Activated CD4-positive, alpha-beta T cell treated with anti-CD3 and anti-CD28 coated beads for 36 hours (primary cell): ENCODE results near the gene RBFOX2. TPM values are rescaled to one million over a fixed set of nuclear protein-coding genes. Genes with fewer than 3 reads are reported as not detected.
A peak's percentile ranks its signal among the peaks of the same experiment; 100 is the strongest.

ENCODE experiments used
- ATAC-seq: fragments of 200-7000 bp; cut with Tn5 transposase; one replicate; pipeline ENCODE4 v1.10.0; 2021; ENCODE audit warnings: mild to moderate bottlenecking, moderate library complexity
- CTCF ChIA-PET: fragments of 350-600 bp; sonication (Branson Sonifier 250); formaldehyde crosslinking; loops from one replicate; lab custom pipeline; 2021; ENCODE audit warnings: antibody characterized with exemption; lab: Charles Lee
- POLR2A ChIA-PET: fragments of 350-600 bp; sonication (Branson Sonifier 250); formaldehyde crosslinking; loops from one replicate; lab custom pipeline; 2021; ENCODE audit warnings: antibody characterized with exemption, inconsistent platforms; lab: Charles Lee
- DNase-seq: peaks from one replicate; pipeline ENCODE4 v3.0.0-alpha.2; 2020
- H3K27ac Mint-ChIP-seq: one replicate; pipeline ENCODE4 v1.8.0; 2021; ENCODE audit warnings: mixed read lengths
- H3K27me3 Mint-ChIP-seq: one replicate; pipeline ENCODE4 v1.8.0; 2021; ENCODE audit warnings: mixed read lengths
- H3K36me3 Mint-ChIP-seq: one replicate; pipeline ENCODE4 v1.8.0; 2021; ENCODE audit warnings: low read depth, mixed read lengths
- H3K4me1 Mint-ChIP-seq: one replicate; pipeline ENCODE4 v1.8.0; 2021; ENCODE audit warnings: mixed read lengths
- H3K4me3 Mint-ChIP-seq: one replicate; pipeline ENCODE4 v1.8.0; 2021; ENCODE audit warnings: mild to moderate bottlenecking, moderate library complexity, mixed read lengths
- H3K9me3 Mint-ChIP-seq: one replicate; pipeline ENCODE4 v1.8.0; 2021; ENCODE audit warnings: low read depth, mixed read lengths
- intact Hi-C, 2 experiments: fragments of 100-400 bp; cut with DNase I in 1 of 2; cut with micrococcal nuclease in 1 of 2; formaldehyde crosslinking; loops; one replicate each; pipeline versions ENCODE4 v1.14.2 to v1.15.1; 2022 to 2024; cut with DNase I, micrococcal nuclease
- total RNA-seq, 2 experiments: library from RNA; stranded (reverse); gene quantifications; one replicate each; pipeline ENCODE4 v1.2.3, GENCODE V29; 2021

RBFOX2 gene
- total RNA-seq, 2 experiments from 2014 or later: 6.9 to 7.7 TPM

GRCh38 chr22:35913925-35914324, 114.7 kb downstream of the RBFOX2 start:
- peaks cover 17% of the 10 kb centered on the region for H3K4me1 Mint-ChIP-seq
- no peaks in the 10 kb centered on the region for H3K36me3 Mint-ChIP-seq
- DNase-seq: no peak
- no peak overlapping the region for H3K27ac Mint-ChIP-seq
- ChIA-PET CTCF (interaction anchor here (0.6 to 1.0 kb wide), 3 partner anchors 16 to 367 kb away, joined by 3 to 4 read pairs (median 3); no protein-coding TSS in a partner anchor), POLR2A (no interaction called here)
- intact Hi-C loops: loop anchor here in 1 of 2 experiments (5.0 to 10.0 kb wide), 2 partner anchors 61 to 562 kb away; no protein-coding TSS in a partner anchor
- peaks cover 2% of the 10 kb centered on the region for H3K27me3 Mint-ChIP-seq
- ATAC-seq: no peak
- H3K4me3 Mint-ChIP-seq: no peak overlapping the region
- H3K9me3 Mint-ChIP-seq: no peaks in the 10 kb centered on the region

- Mint-ChIP-seq H3K4me1 (peaks cover 17% of the 10 kb centered on the region), H3K9me3 (no peaks in the 10 kb centered on the region), H3K27me3 (peaks cover 2% of the 10 kb centered on the region), H3K27ac (no peak overlapping the region), H3K36me3 (no peaks in the 10 kb centered on the region), H3K4me3 (no peak overlapping the region)
- ATAC-seq: no peak
- POLR2A ChIA-PET: no interaction called here
- CTCF ChIA-PET: interaction anchor here (0.7 to 1.5 kb wide), 4 partner anchors 10 to 172 kb away, joined by 3 to 4 read pairs (median 4); no protein-coding TSS in a partner anchor
- no peak for DNase-seq
- intact Hi-C loops: loop anchor here in 1 of 2 experiments (5.0 to 10.0 kb wide), 2 partner anchors 62 to 560 kb away; no protein-coding TSS in a partner anchor
These were observed 116.0 kb downstream of the RBFOX2 start for GRCh38 chr22:35912658-35913057.

GRCh38 chr22:35911877-35912276, 116.7 kb downstream of the RBFOX2 start:
- H3K4me1 Mint-ChIP-seq: peaks cover 17% of the 10 kb centered on the region
- intact Hi-C loops: loop anchor here in 1 of 2 experiments (5.0 to 10.0 kb wide), 2 partner anchors 63 to 560 kb away; no protein-coding TSS in a partner anchor
- CTCF ChIA-PET: interaction anchor here (0.7 to 1.5 kb wide), 3 partner anchors 9 to 171 kb away, joined by 3 to 4 read pairs (median 3); no protein-coding TSS in a partner anchor
- H3K36me3 Mint-ChIP-seq: no peaks in the 10 kb centered on the region
- H3K27me3 Mint-ChIP-seq: peaks cover 2% of the 10 kb centered on the region
- no peaks in the 10 kb centered on the region for H3K9me3 Mint-ChIP-seq
- no peak for DNase-seq
- POLR2A ChIA-PET: no interaction called here
- H3K27ac Mint-ChIP-seq: no peak overlapping the region
- ATAC-seq: no peak
- no peak overlapping the region for H3K4me3 Mint-ChIP-seq

GRCh38 chr22:35910926-35911325, 117.7 kb downstream of the RBFOX2 start:
- Mint-ChIP-seq H3K27ac (no peak overlapping the region), H3K4me1 (peaks cover 17% of the 10 kb centered on the region), H3K27me3 (peaks cover 2% of the 10 kb centered on the region), H3K4me3 (no peak overlapping the region), H3K36me3 (no peaks in the 10 kb centered on the region), H3K9me3 (no peaks in the 10 kb centered on the region)
- no peak for ATAC-seq
- no peak for DNase-seq
- intact Hi-C loops: loop anchor here in 1 of 2 experiments (5.0 to 10.0 kb wide), 2 partner anchors 64 to 559 kb away; no protein-coding TSS in a partner anchor
- ChIA-PET POLR2A (no interaction called here), CTCF (no interaction called here)

GRCh38 chr22:35910003-35910769, 118.4 kb downstream of the RBFOX2 start:
- Mint-ChIP-seq H3K9me3 (no peaks in the 10 kb centered on the region), H3K4me1 (peaks cover 10% of the 10 kb centered on the region), H3K4me3 (no peak overlapping the region), H3K27ac (no peak overlapping the region), H3K27me3 (peaks cover 2% of the 10 kb centered on the region), H3K36me3 (no peaks in the 10 kb centered on the region)
- DNase-seq (no peak), ATAC-seq (no peak)
- POLR2A ChIA-PET: no interaction called here
- intact Hi-C loops: loop anchor here in 1 of 2 experiments (5.0 to 10.0 kb wide), 2 partner anchors 65 to 558 kb away; no protein-coding TSS in a partner anchor
- CTCF ChIA-PET: interaction anchor here (0.6 kb wide), 1 partner anchor 507 kb away, joined by 3 read pairs; no protein-coding TSS in a partner anchor

GRCh38 chr22:35905894-35906293, 122.7 kb downstream of the RBFOX2 start:
- ChIA-PET POLR2A (no interaction called here), CTCF (no interaction called here)
- ATAC-seq (no peak), DNase-seq (no peak)
- intact Hi-C loops: no loop called here
- Mint-ChIP-seq H3K36me3 (no peaks in the 10 kb centered on the region), H3K27ac (no peak overlapping the region), H3K9me3 (no peaks in the 10 kb centered on the region), H3K4me1 (peaks cover 8% of the 10 kb centered on the region), H3K27me3 (peaks cover 13% of the 10 kb centered on the region), H3K4me3 (no peak overlapping the region)

- Mint-ChIP-seq H3K36me3 (no peaks in the 10 kb centered on the region), H3K9me3 (no peaks in the 10 kb centered on the region), H3K27me3 (peaks cover 13% of the 10 kb centered on the region), H3K27ac (no peak overlapping the region), H3K4me1 (peaks cover 18% of the 10 kb centered on the region), H3K4me3 (no peak overlapping the region)
- ATAC-seq (no peak), DNase-seq (no peak)
- intact Hi-C loops: no loop called here
- ChIA-PET CTCF (interaction anchor here (1.4 kb wide), 1 partner anchor 161 kb away, joined by 3 read pairs; no protein-coding TSS in a partner anchor), POLR2A (no interaction called here)
These were observed 123.9 kb downstream of the RBFOX2 start for GRCh38 chr22:35904752-35905151.

GRCh38 chr22:35904336-35904692, 124.3 kb downstream of the RBFOX2 start:
- Mint-ChIP-seq H3K9me3 (no peaks in the 10 kb centered on the region), H3K36me3 (no peaks in the 10 kb centered on the region), H3K4me3 (no peak overlapping the region), H3K27me3 (peaks cover 13% of the 10 kb centered on the region), H3K27ac (no peak overlapping the region), H3K4me1 (peaks cover 18% of the 10 kb centered on the region)
- ATAC-seq (no peak), DNase-seq (no peak)
- intact Hi-C loops: no loop called here
- CTCF ChIA-PET: interaction anchor here (0.7 to 1.4 kb wide), 2 partner anchors 161 to 226 kb away, joined by 3 read pairs; no protein-coding TSS in a partner anchor
- POLR2A ChIA-PET: no interaction called here

GRCh38 chr22:35903571-35904335, 124.9 kb downstream of the RBFOX2 start:
- ChIA-PET CTCF (interaction anchor here (0.7 to 0.9 kb wide), 2 partner anchors 9 to 227 kb away, joined by 3 read pairs; no protein-coding TSS in a partner anchor), POLR2A (no interaction called here)

GRCh38 chr22:35900483-35901168, 128.0 kb downstream of the RBFOX2 start:
- peaks cover 16% of the 10 kb centered on the region for H3K4me1 Mint-ChIP-seq
- peaks cover 13% of the 10 kb centered on the region for H3K27me3 Mint-ChIP-seq
- POLR2A ChIA-PET: no interaction called here
- intact Hi-C loops: no loop called here
- peak; percentile 31 for DNase-seq
- ATAC-seq: peak; percentile 77
- CTCF ChIA-PET: interaction anchor here (1.1 to 2.0 kb wide), 2 partner anchors 21 to 224 kb away, joined by 3 to 5 read pairs; no protein-coding TSS in a partner anchor
- no peak overlapping the region for H3K4me3 Mint-ChIP-seq
- H3K36me3 Mint-ChIP-seq: no peaks in the 10 kb centered on the region
- peak overlapping the region; percentile 38 for H3K27ac Mint-ChIP-seq
- H3K9me3 Mint-ChIP-seq: no peaks in the 10 kb centered on the region

More at GRCh38 chr22:35903571-35904335, 124.9 kb downstream of the RBFOX2 start:
- intact Hi-C loops: no loop called here
- ATAC-seq (no peak), DNase-seq (no peak)
- H3K27ac Mint-ChIP-seq: no peak overlapping the region
- no peak overlapping the region for H3K4me3 Mint-ChIP-seq
- H3K27me3 Mint-ChIP-seq: peaks cover 13% of the 10 kb centered on the region
- H3K36me3 Mint-ChIP-seq: no peaks in the 10 kb centered on the region
- peaks cover 18% of the 10 kb centered on the region for H3K4me1 Mint-ChIP-seq
- no peaks in the 10 kb centered on the region for H3K9me3 Mint-ChIP-seq
